ENCODE results near the gene LANCL3. TPM values are rescaled to one million over a fixed set of nuclear protein-coding genes. Genes with fewer than 3 reads are reported as not detected.

The LANCL3 gene
- polyA plus RNA-seq, 1 experiment: 0.01 TPM

DNA sequence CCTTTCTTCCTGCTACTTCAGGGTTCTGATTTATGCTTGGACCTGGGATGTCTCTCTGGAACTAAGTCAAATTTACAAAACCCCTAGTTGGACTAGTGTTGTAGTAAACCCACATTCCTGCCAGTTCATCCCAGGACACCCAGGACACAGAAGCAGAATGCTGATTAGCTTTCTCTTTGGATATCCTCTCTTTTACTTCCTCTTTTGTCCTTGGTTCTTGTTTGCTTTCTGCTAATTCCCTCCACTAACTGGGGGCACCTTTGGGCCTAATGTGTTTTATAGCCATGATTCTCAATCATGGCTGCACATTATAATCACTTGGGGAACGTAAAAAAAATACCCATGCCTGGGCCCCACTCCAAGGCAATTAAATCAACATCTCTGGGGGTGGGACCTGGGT is 42.5 kb downstream of the LANCL3 start:
- Histone ChIP-seq H3K27ac (ENCODE audit: low read depth, low read length) (no peak overlapping the region), H3K4me3 (ENCODE audit: low read depth, low read length) (no peak overlapping the region), H3K27me3 (ENCODE audit: control insufficient read depth, insufficient read depth, low read length) (no peaks in the 10 kb centered on the region), H3K9me3 (ENCODE audit: control insufficient read depth, insufficient read depth, low read length) (no peaks in the 10 kb centered on the region)
- no peak for TF ChIP-seq CTCF (IDR thresholded peaks at IDR 0.05; ENCODE audit: low read depth, low read length)
- ChIA-PET CTCF (no interaction called here), POLR2A (no interaction called here)
- no peak for DNase-seq (ENCODE audit: low read depth, low spot score)

- DNase-seq (ENCODE audit: low read depth, low spot score): no peak
- Histone ChIP-seq H3K4me3 (ENCODE audit: low read depth, low read length) (no peak overlapping the region), H3K27ac (ENCODE audit: low read depth, low read length) (no peak overlapping the region), H3K9me3 (ENCODE audit: control insufficient read depth, insufficient read depth, low read length) (no peaks in the 10 kb centered on the region), H3K27me3 (ENCODE audit: control insufficient read depth, insufficient read depth, low read length) (no peaks in the 10 kb centered on the region)
- POLR2A ChIA-PET: no interaction called here
- no peak for TF ChIP-seq CTCF (IDR thresholded peaks at IDR 0.05; ENCODE audit: low read depth, low read length)
- CTCF ChIA-PET: no interaction called here
These were observed 56.1 kb downstream of the LANCL3 start for GRCh38 chrX:37627602-37628001.

- no peak overlapping the region for H3K4me3 ChIP-seq (ENCODE audit: low read depth, low read length)
- TF ChIP-seq CTCF (IDR thresholded peaks at IDR 0.05; ENCODE audit: low read depth, low read length): no peak
- ChIA-PET CTCF (no interaction called here), POLR2A (no interaction called here)
- H3K9me3 ChIP-seq (ENCODE audit: control insufficient read depth, insufficient read depth, low read length): no peaks in the 10 kb centered on the region
- no peaks in the 10 kb centered on the region for H3K27me3 ChIP-seq (ENCODE audit: control insufficient read depth, insufficient read depth, low read length)
- DNase-seq (ENCODE audit: low read depth, low spot score): no peak
- no peak overlapping the region for H3K27ac ChIP-seq (ENCODE audit: low read depth, low read length)
These were observed 66.6 kb downstream of the LANCL3 start for GRCh38 chrX:37638047-37638446.

GRCh38 chrX:37640142-37640541 is 68.7 kb downstream of the LANCL3 start:
- no peak for TF ChIP-seq CTCF (IDR thresholded peaks at IDR 0.05; ENCODE audit: low read depth, low read length)
- H3K9me3 ChIP-seq (ENCODE audit: control insufficient read depth, insufficient read depth, low read length): no peaks in the 10 kb centered on the region
- CTCF ChIA-PET: interaction anchor here (0.6 kb wide), 1 partner anchor 16 kb away, joined by 3 read pairs; no protein-coding TSS in a partner anchor
- H3K27ac ChIP-seq (ENCODE audit: low read depth, low read length): no peak overlapping the region
- H3K4me3 ChIP-seq (ENCODE audit: low read depth, low read length): no peak overlapping the region
- no peaks in the 10 kb centered on the region for H3K27me3 ChIP-seq (ENCODE audit: control insufficient read depth, insufficient read depth, low read length)
- POLR2A ChIA-PET: no interaction called here
- DNase-seq (ENCODE audit: low read depth, low spot score): no peak

- ChIA-PET POLR2A (no interaction called here), CTCF (no interaction called here)
- Histone ChIP-seq H3K9me3 (ENCODE audit: control insufficient read depth, insufficient read depth, low read length) (no peaks in the 10 kb centered on the region), H3K4me3 (ENCODE audit: low read depth, low read length) (no peak overlapping the region), H3K27me3 (ENCODE audit: control insufficient read depth, insufficient read depth, low read length) (no peaks in the 10 kb centered on the region), H3K27ac (ENCODE audit: low read depth, low read length) (no peak overlapping the region)
- no peak for TF ChIP-seq CTCF (IDR thresholded peaks at IDR 0.05; ENCODE audit: low read depth, low read length)
- no peak for DNase-seq (ENCODE audit: low read depth, low spot score)
These were observed 70.4 kb downstream of the LANCL3 start for GRCh38 chrX:37641859-37642258.
